ENCODE data around the gene CYP39A1.
"Not testable (repeated sequence)": the region's sequence is repeated elsewhere in the genome, so short reads cannot be mapped to it uniquely, and the experiment has no call there.

Gene CYP39A1

GRCh38 chr6:46648869-46649492 is 3.6 kb downstream of the CYP39A1 start:
- DNase-seq: no peak

- not testable (repeated sequence) for DNase-seq
These were observed 4.5 kb downstream of the CYP39A1 start for GRCh38 chr6:46648108-46648507.

GRCh38 chr6:46645265-46645664 is 7.4 kb downstream of the CYP39A1 start:
- no peak for DNase-seq

- DNase-seq: no peak
These were observed 9.5 kb downstream of the CYP39A1 start for GRCh38 chr6:46642928-46643751.

GRCh38 chr6:46638650-46639049 is 14.0 kb downstream of the CYP39A1 start:
- no peak for DNase-seq

GRCh38 chr6:46637933-46638332 is 14.7 kb downstream of the CYP39A1 start:
- DNase-seq: no peak

- DNase-seq: no peak
These were observed 15.5 kb downstream of the CYP39A1 start for GRCh38 chr6:46637145-46637544.

GRCh38 chr6:46635462-46635861 is 17.2 kb downstream of the CYP39A1 start:
- DNase-seq: no peak

- no peak for DNase-seq
These were observed 20.6 kb downstream of the CYP39A1 start for GRCh38 chr6:46632053-46632452.

GRCh38 chr6:46629691-46630090 is 22.9 kb downstream of the CYP39A1 start:
- no peak for DNase-seq

- DNase-seq: no peak
These were observed 23.6 kb downstream of the CYP39A1 start for GRCh38 chr6:46628976-46629375.

GRCh38 chr6:46628498-46628897 is 24.1 kb downstream of the CYP39A1 start:
- DNase-seq: no peak

GRCh38 chr6:46626976-46627375 is 25.6 kb downstream of the CYP39A1 start:
- no peak for DNase-seq

GRCh38 chr6:46626228-46626909 is 26.2 kb downstream of the CYP39A1 start:
- no peak for DNase-seq

GRCh38 chr6:46618726-46619125 is 33.9 kb downstream of the CYP39A1 start:
- DNase-seq: no peak

- DNase-seq: no peak
These were observed 40.0 kb downstream of the CYP39A1 start for GRCh38 chr6:46612645-46613044.

GRCh38 chr6:46610862-46611553 is 41.6 kb downstream of the CYP39A1 start:
- DNase-seq: no peak

- DNase-seq: no peak
These were observed 46.3 kb downstream of the CYP39A1 start for GRCh38 chr6:46606338-46606737.

- no peak for DNase-seq
These were observed 47.4 kb downstream of the CYP39A1 start for GRCh38 chr6:46605091-46605797.

GRCh38 chr6:46598215-46598614 is 54.4 kb downstream of the CYP39A1 start:
- DNase-seq: no peak

- no peak for DNase-seq
These were observed 59.9 kb downstream of the CYP39A1 start for GRCh38 chr6:46592740-46593139.

GRCh38 chr6:46592046-46592445 is 60.6 kb downstream of the CYP39A1 start:
- DNase-seq: no peak

GRCh38 chr6:46590765-46591164 is 61.9 kb downstream of the CYP39A1 start:
- DNase-seq: no peak

Data from stimulated activated CD4-positive, alpha-beta T cell treated with anti-CD3 and anti-CD28 coated beads, Interleukin-2, amount 100 ng/mL, for 24 hours (primary cell).